Pancreas (tissue), 10 donors: ENCODE data around the gene CTIF. TPM values are rescaled to one million over a fixed set of nuclear protein-coding genes. Genes with fewer than 3 reads are reported as not detected.

Experiments
- ATAC-seq, 4 donors: fragments of 200-7000 bp; cut with Tn5 transposase; one replicate each; pipeline versions ENCODE4 v1.8.0 to v1.9.1; 2020; ENCODE audit warnings: mild to moderate bottlenecking in 4 of 4, moderate library complexity in 4 of 4
- DNase-seq, 6 donors: peaks; one replicate each; pipeline ENCODE4 v3.0.0-alpha.2; 2020
- FAIRE-seq: peaks from 2 replicates; lab custom pipeline; 2012; peaks lifted over from hg19 to GRCh38; lab: Jason Lieb, UNC
- H3K27ac ChIP-seq, 4 donors: fragments of 200-600 bp; sonication (generic); 1 replicate in 3 of 4; 2 replicates in 1 of 4; pipeline versions ENCODE4 v1.5.0 to v1.8.0; 2020
- H3K27me3 ChIP-seq, 4 donors: fragments of 200-600 bp; one replicate each; pipeline ENCODE4 v1.8.0; 2021
- H3K36me3 ChIP-seq, 3 donors: fragments of 200-600 bp; sonication (generic) in 1 of 3; one replicate each; pipeline versions ENCODE4 v1.5.0 to v1.8.0; 2020 to 2021
- H3K4me1 ChIP-seq, 3 donors: fragments of 200-600 bp; one replicate each; pipeline ENCODE4 v1.8.0; 2021
- H3K4me3 ChIP-seq, 4 donors: fragments of 200-600 bp; sonication (generic) in 2 of 4; one replicate each; pipeline versions ENCODE4 v1.5.0 to v1.8.0; 2020 to 2021
- H3K9me3 ChIP-seq, 4 donors: fragments of 200-600 bp; one replicate each; pipeline ENCODE4 v1.8.0; 2021
- CTCF ChIP-seq, 4 donors: fragments of 200-600 bp; sonication (generic) in 3 of 4; IDR thresholded peaks; one replicate each; pipeline versions ENCODE4 v1.5.0 to v1.8.0; 2021; ENCODE audit warnings: antibody characterized with exemption in 4 of 4
- WGBS, 2 donors: extraction: QIAGEN DNeasy Blood & Tissue Kit; methylation state at CpG; one replicate each; pipeline ENCODE4 v1.1.7; 2013; 5-methylcytosine and 5-hydroxymethylcytosine counted together
- intact Hi-C, 3 donors: fragments of 100-400 bp; cut with DNase I; formaldehyde crosslinking; loops; one replicate each; pipeline versions ENCODE4 v1.11.1 to v1.14.2; 2022
- polyA plus RNA-seq, 2 donors: library from polyadenylated mRNA; stranded (reverse); fragments of 200-250 nt; gene quantifications; one replicate each; pipeline ENCODE4 v1.2.3, GENCODE V29; 2013
- total RNA-seq, 6 donors: library from RNA; stranded (reverse); fragmentation: NEBNext Ultra II Directional in 4 of 6; extraction: Animal tissue kit (Norgen Biotek cat#: 25700) in 4 of 6; gene quantifications; one replicate each; pipeline versions ENCODE4 v1.2.1 to v1.2.4, GENCODE V29; 2021 to 2023
- donor health status: healthy with polysubstance abuse.
- donor health status: DM: no; HTN: no; CAD: no; lungs with moderate emphysema.
- donor health status: DM: no; HTN: no; CAD: no.
- donor health status: control.
- donor health status: control.
- donor health status: Bipolar disorder and iron deficiency.
- donor health status: DM: yes; HTN: yes; CAD: no.
- donor health status: DM: no; HTN: no; CAD: no.
- donor health status: DM: no; HTN: no; CAD: no.
- donor health status: DM: yes; HTN: yes; CAD: no.

Gene CTIF
- total and polyA plus RNA-seq, 8 donors = 15.1 to 27.4 (median 16.7) TPM

- no peak for FAIRE-seq
- 79 to 87% methylated on average over 4 of the region's 4 CpGs for WGBS, 2 donors
- ATAC-seq = no peak
- no peak for TF ChIP-seq CTCF (IDR thresholded peaks at IDR 0.05)
- no peak for DNase-seq
- Histone ChIP-seq H3K27ac (no peak overlapping the region), H3K4me3 (no peak overlapping the region), H3K9me3 (no peaks in the 10 kb centered on the region), H3K27me3 (no peaks in the 10 kb centered on the region), H3K4me1 (no peaks in the 10 kb centered on the region), H3K36me3 (no peaks in the 10 kb centered on the region)
- intact Hi-C loops = no loop called here
Observed at GRCh38 chr18:48527461-48527860, 11.4 kb upstream of the CTIF start.

- intact Hi-C loops = no loop called here
- no peak overlapping the region for H3K4me3 ChIP-seq
- TF ChIP-seq CTCF (IDR thresholded peaks at IDR 0.05) = no peak
- no peaks in the 10 kb centered on the region for H3K9me3 ChIP-seq
- WGBS, 2 donors = 52 to 62% methylated on average over 5 of the region's 5 CpGs
- no peaks in the 10 kb centered on the region for H3K36me3 ChIP-seq
- no peak for FAIRE-seq
- no peaks in the 10 kb centered on the region for H3K27me3 ChIP-seq
- no peak overlapping the region for H3K27ac ChIP-seq
- no peak for ATAC-seq
- no peak for DNase-seq
- H3K4me1 ChIP-seq = no peaks in the 10 kb centered on the region
Observed at GRCh38 chr18:48528861-48529260, 10.0 kb upstream of the CTIF start.

- H3K27me3 ChIP-seq = no peaks in the 10 kb centered on the region
- H3K27ac ChIP-seq = no peak overlapping the region
- 68 to 70% methylated on average over 2 of the region's 2 CpGs for WGBS, 2 donors
- intact Hi-C loops = no loop called here
- no peaks in the 10 kb centered on the region for H3K36me3 ChIP-seq
- ATAC-seq (no peak), FAIRE-seq (no peak), DNase-seq (no peak)
- no peaks in the 10 kb centered on the region for H3K9me3 ChIP-seq
- no peak overlapping the region for H3K4me3 ChIP-seq
- H3K4me1 ChIP-seq = no peaks in the 10 kb centered on the region
- no peak for TF ChIP-seq CTCF (IDR thresholded peaks at IDR 0.05)
Observed at GRCh38 chr18:48529796-48530195, 9.0 kb upstream of the CTIF start.

GRCh38 chr18:48530399-48531081 is 8.3 kb upstream of the CTIF start:
- Histone ChIP-seq H3K9me3 (no peaks in the 10 kb centered on the region), H3K36me3 (no peaks in the 10 kb centered on the region), H3K27ac (no peak overlapping the region), H3K4me1 (no peaks in the 10 kb centered on the region), H3K4me3 (no peak overlapping the region), H3K27me3 (no peaks in the 10 kb centered on the region)
- no peak for FAIRE-seq
- ATAC-seq = no peak
- no peak for DNase-seq
- no peak for TF ChIP-seq CTCF (IDR thresholded peaks at IDR 0.05)
- intact Hi-C loops = no loop called here
- 80 to 86% methylated on average over 3 of the region's 3 CpGs for WGBS, 2 donors

GRCh38 chr18:48531082-48531403 is 7.8 kb upstream of the CTIF start:
- WGBS, 2 donors = 74% methylated on average over 1 of the region's 1 CpG
- Histone ChIP-seq H3K4me3 (no peak overlapping the region), H3K27me3 (no peaks in the 10 kb centered on the region), H3K4me1 (no peaks in the 10 kb centered on the region), H3K9me3 (no peaks in the 10 kb centered on the region), H3K36me3 (no peaks in the 10 kb centered on the region), H3K27ac (no peak overlapping the region)
- FAIRE-seq = no peak
- intact Hi-C loops = no loop called here
- DNase-seq = no peak
- no peak for ATAC-seq
- no peak for TF ChIP-seq CTCF (IDR thresholded peaks at IDR 0.05)
